MG63 (cell line): ENCODE data around the gene SFXN5. TPM values are rescaled to one million over a fixed set of nuclear protein-coding genes. Genes with fewer than 3 reads are reported as not detected.

Experiments used
- DNase-seq: peaks from one replicate; pipeline ENCODE4 v3.0.0-alpha.2; 2020
- H3K27me3 ChIP-seq: fragments of 250-450 bp; sonication (Bioruptor Pico); 2 replicates; pipeline ENCODE4 v1.5.1; 2020; ENCODE audit warnings: mild to moderate bottlenecking, moderate library complexity
- H3K36me3 ChIP-seq: fragments of 250-450 bp; sonication (Bioruptor Pico); 2 replicates; pipeline ENCODE4 v1.5.1; 2020; ENCODE audit warnings: mild to moderate bottlenecking, moderate library complexity
- H3K4me3 ChIP-seq: fragments of 250-450 bp; sonication (Bioruptor Pico); 2 replicates; pipeline ENCODE4 v1.5.1; 2020; ENCODE audit warnings: mild to moderate bottlenecking, moderate library complexity
- H3K9me3 ChIP-seq: fragments of 250-450 bp; sonication (Bioruptor Pico); 2 replicates; pipeline ENCODE4 v1.5.1; 2020; ENCODE audit warnings: mild to moderate bottlenecking, moderate library complexity
- total RNA-seq: library from RNA; depleted of rRNA; stranded (reverse); fragments of >200 nt; shearing (Covaris generic); gene quantifications from 2 replicates; pipeline ENCODE4 v1.2.3, GENCODE V29; 2014; ENCODE audit warnings: low replicate concordance

SFXN5 gene
- total RNA-seq, 1 experiment from 2014 or later: 2.4 TPM

GRCh38 chr2:72940786-72941185 lies 130.7 kb downstream of the SFXN5 start:
- DNase-seq: peak; percentile 57
- Histone ChIP-seq H3K27me3 (no peaks in the 10 kb centered on the region), H3K36me3 (no peaks in the 10 kb centered on the region), H3K4me3 (no peak overlapping the region), H3K9me3 (no peaks in the 10 kb centered on the region)

GRCh38 chr2:72940361-72940760 lies 131.2 kb downstream of the SFXN5 start:
- Histone ChIP-seq H3K4me3 (no peak overlapping the region), H3K36me3 (no peaks in the 10 kb centered on the region)

GRCh38 chr2:72938455-72938854 lies 133.1 kb downstream of the SFXN5 start:
- Histone ChIP-seq H3K9me3 (no peaks in the 10 kb centered on the region), H3K36me3 (no peaks in the 10 kb centered on the region), H3K27me3 (no peaks in the 10 kb centered on the region), H3K4me3 (no peak overlapping the region)
- no peak for DNase-seq

More at GRCh38 chr2:72940361-72940760, 131.2 kb downstream of the SFXN5 start:
- Histone ChIP-seq H3K27me3 (no peaks in the 10 kb centered on the region), H3K9me3 (no peaks in the 10 kb centered on the region)
- DNase-seq: no peak

- no peak for DNase-seq
- H3K27me3 ChIP-seq: no peaks in the 10 kb centered on the region
- no peak overlapping the region for H3K4me3 ChIP-seq
- H3K9me3 ChIP-seq: no peaks in the 10 kb centered on the region
- no peaks in the 10 kb centered on the region for H3K36me3 ChIP-seq
Observed at GRCh38 chr2:72937356-72937669, 134.2 kb downstream of the SFXN5 start.

- no peak for DNase-seq
- H3K36me3 ChIP-seq: no peaks in the 10 kb centered on the region
- no peaks in the 10 kb centered on the region for H3K27me3 ChIP-seq
- H3K9me3 ChIP-seq: no peaks in the 10 kb centered on the region
- no peak overlapping the region for H3K4me3 ChIP-seq
Observed at GRCh38 chr2:72936660-72937355, 134.7 kb downstream of the SFXN5 start.

- Histone ChIP-seq H3K27me3 (no peaks in the 10 kb centered on the region), H3K9me3 (no peaks in the 10 kb centered on the region), H3K4me3 (no peak overlapping the region), H3K36me3 (no peaks in the 10 kb centered on the region)
- no peak for DNase-seq
Observed at GRCh38 chr2:72935611-72935957, 135.9 kb downstream of the SFXN5 start.

GRCh38 chr2:72934683-72935610 lies 136.6 kb downstream of the SFXN5 start:
- no peaks in the 10 kb centered on the region for H3K9me3 ChIP-seq
- no peak for DNase-seq
- no peak overlapping the region for H3K4me3 ChIP-seq
- no peaks in the 10 kb centered on the region for H3K36me3 ChIP-seq
- no peaks in the 10 kb centered on the region for H3K27me3 ChIP-seq

GRCh38 chr2:72933646-72934151 lies 137.8 kb downstream of the SFXN5 start:
- H3K27me3 ChIP-seq: no peaks in the 10 kb centered on the region

GRCh38 chr2:72933207-72933606 lies 138.3 kb downstream of the SFXN5 start:
- Histone ChIP-seq H3K4me3 (no peak overlapping the region), H3K27me3 (no peaks in the 10 kb centered on the region), H3K36me3 (no peaks in the 10 kb centered on the region), H3K9me3 (no peaks in the 10 kb centered on the region)
- no peak for DNase-seq

More at GRCh38 chr2:72933646-72934151, 137.8 kb downstream of the SFXN5 start:
- no peaks in the 10 kb centered on the region for H3K9me3 ChIP-seq
- no peak overlapping the region for H3K4me3 ChIP-seq
- no peaks in the 10 kb centered on the region for H3K36me3 ChIP-seq
- DNase-seq: no peak

GRCh38 chr2:72932805-72933204 lies 138.7 kb downstream of the SFXN5 start:
- no peaks in the 10 kb centered on the region for H3K9me3 ChIP-seq
- no peaks in the 10 kb centered on the region for H3K36me3 ChIP-seq
- no peak for DNase-seq
- H3K27me3 ChIP-seq: peaks cover 2% of the 10 kb centered on the region
- H3K4me3 ChIP-seq: no peak overlapping the region

- H3K9me3 ChIP-seq: no peaks in the 10 kb centered on the region
- DNase-seq: peak; percentile 49
- H3K36me3 ChIP-seq: no peaks in the 10 kb centered on the region
Observed at GRCh38 chr2:72932045-72932740, 139.3 kb downstream of the SFXN5 start.

GRCh38 chr2:72931280-72931910 lies 140.1 kb downstream of the SFXN5 start:
- Histone ChIP-seq H3K36me3 (no peaks in the 10 kb centered on the region), H3K4me3 (no peak overlapping the region), H3K9me3 (no peaks in the 10 kb centered on the region), H3K27me3 (peaks cover 15% of the 10 kb centered on the region)
- DNase-seq: peak; percentile 88

More at GRCh38 chr2:72932045-72932740, 139.3 kb downstream of the SFXN5 start:
- H3K4me3 ChIP-seq: no peak overlapping the region
- H3K27me3 ChIP-seq: peaks cover 7% of the 10 kb centered on the region

- Histone ChIP-seq H3K36me3 (no peaks in the 10 kb centered on the region), H3K9me3 (no peaks in the 10 kb centered on the region), H3K27me3 (peaks cover 38% of the 10 kb centered on the region), H3K4me3 (no peak overlapping the region)
- DNase-seq: no peak
Observed at GRCh38 chr2:72929010-72929409, 142.5 kb downstream of the SFXN5 start.

GRCh38 chr2:72927619-72928550 lies 143.6 kb downstream of the SFXN5 start:
- Histone ChIP-seq H3K4me3 (no peak overlapping the region), H3K27me3 (peaks cover 47% of the 10 kb centered on the region), H3K9me3 (no peaks in the 10 kb centered on the region), H3K36me3 (no peaks in the 10 kb centered on the region)
- no peak for DNase-seq

- no peak for DNase-seq
- Histone ChIP-seq H3K9me3 (no peaks in the 10 kb centered on the region), H3K27me3 (peaks cover 56% of the 10 kb centered on the region), H3K36me3 (no peaks in the 10 kb centered on the region), H3K4me3 (no peak overlapping the region)
Observed at GRCh38 chr2:72926811-72927465, 144.6 kb downstream of the SFXN5 start.
